Measurements from ENCODE around the gene TTLL12.

GRCh38 chr22:43151251-43152002, 35.5 kb downstream of the TTLL12 start, which contains the start of gene TSPO:
- no peak for TF ChIP-seq GATA2 (IDR thresholded peaks at IDR 0.05; ENCODE audit: low read depth, low read length)
- no peak for TF ChIP-seq GATA3 (IDR thresholded peaks at IDR 0.05; ENCODE audit: low read depth, low read length)
